Mesenteric fat pad (tissue), 1 donor: ENCODE measurements around the gene CBLL2. TPM values are rescaled to one million over a fixed set of nuclear protein-coding genes. Genes with fewer than 3 reads are reported as not detected.
"Not testable (repeated sequence)": the region's sequence is repeated elsewhere in the genome, so short reads cannot be mapped to it uniquely, and the experiment has no call there.

Source experiments
- DNase-seq: peaks from one replicate; pipeline ENCODE4 v3.0.0-alpha.2; 2020; ENCODE audit warnings: low spot score
- long read RNA-seq: library from polyadenylated mRNA; unstranded; transcript quantifications from one replicate; pipeline ENCODE4 v2.0.0, GENCODE V29; 2020
- total RNA-seq: library from RNA; stranded (reverse); fragmentation: NEBNext Ultra II Directional; extraction: Animal tissue kit (Norgen Biotek cat#: 25700); gene quantifications from one replicate; pipeline ENCODE4 v1.2.1, GENCODE V29; 2021
- donor health status: DM: yes; HTN: yes; CAD: no.

Gene CBLL2, protein sequence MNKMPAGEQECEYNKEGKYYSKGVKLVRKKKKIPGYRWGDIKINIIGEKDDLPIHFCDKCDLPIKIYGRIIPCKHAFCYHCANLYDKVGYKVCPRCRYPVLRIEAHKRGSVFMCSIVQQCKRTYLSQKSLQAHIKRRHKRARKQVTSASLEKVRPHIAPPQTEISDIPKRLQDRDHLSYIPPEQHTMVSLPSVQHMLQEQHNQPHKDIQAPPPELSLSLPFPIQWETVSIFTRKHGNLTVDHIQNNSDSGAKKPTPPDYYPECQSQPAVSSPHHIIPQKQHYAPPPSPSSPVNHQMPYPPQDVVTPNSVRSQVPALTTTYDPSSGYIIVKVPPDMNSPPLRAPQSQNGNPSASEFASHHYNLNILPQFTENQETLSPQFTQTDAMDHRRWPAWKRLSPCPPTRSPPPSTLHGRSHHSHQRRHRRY
- not detected for total RNA-seq
- long read RNA-seq = 0 reads

DNA sequence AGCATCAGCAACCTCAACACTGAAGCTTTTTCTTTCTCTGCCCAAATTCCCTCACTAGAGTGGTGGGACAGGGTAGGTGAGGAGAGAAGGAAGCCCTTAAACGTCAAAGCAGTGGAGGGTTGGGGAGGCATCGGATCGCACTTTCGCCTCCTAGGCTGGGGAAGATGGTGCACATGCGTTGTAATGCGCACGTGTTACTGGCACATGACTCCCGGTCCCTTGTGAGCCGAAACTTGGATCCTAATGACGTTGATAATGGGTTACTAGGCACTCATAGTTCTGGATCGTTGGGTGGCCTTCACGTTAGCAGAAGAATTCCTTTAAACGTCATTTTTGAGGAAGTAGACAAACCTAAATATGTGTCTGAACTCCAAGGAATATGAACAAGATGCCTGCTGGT, at the start of gene CBLL2:
TSS of gene CBLL2 (plus strand) at position 301 of the 400 bp plus-strand sequence. CDS start at position 380, 79 bp downstream.
- no peak for DNase-seq

DNA sequence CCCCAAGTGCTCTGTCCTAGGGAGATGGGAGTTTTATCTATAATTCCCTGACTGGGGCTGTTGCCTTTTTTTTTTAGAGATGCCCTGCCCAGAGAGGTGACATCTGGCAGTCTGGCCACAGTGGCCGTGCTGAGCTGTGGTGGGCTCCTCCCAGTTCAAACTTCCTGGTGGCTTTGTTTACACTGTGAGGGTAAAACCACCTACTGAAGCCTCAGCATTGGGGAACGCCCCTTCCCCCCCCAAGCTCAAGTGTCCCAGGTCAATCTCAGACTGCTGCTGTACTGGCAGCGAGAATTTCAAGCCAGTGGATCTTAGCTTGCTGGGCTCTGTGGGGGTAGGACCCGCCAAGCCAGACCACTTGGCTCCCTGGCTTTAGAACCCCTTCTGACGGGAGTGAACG, 38.3 kb upstream of the CBLL2 start:
- DNase-seq = no peak

DNA sequence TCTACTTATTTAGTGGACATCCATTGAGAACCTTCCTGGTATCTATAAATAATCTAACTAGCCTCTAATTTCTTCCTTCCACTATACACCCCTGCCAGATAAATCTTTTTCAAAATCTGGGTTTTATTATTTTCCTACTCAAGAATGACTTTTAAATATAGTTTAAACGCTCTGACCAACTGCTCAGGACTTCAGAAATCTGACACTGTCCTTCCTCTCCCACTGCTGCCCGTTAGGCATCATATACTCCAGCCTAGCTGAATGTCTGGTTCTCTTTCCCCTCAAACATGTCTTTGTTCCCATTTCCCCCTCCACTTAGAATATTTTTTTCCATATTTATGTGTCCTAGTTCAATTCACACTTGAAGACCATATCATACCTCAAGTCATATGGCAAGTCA, 35.2 kb upstream of the CBLL2 start:
- DNase-seq = no peak

DNA sequence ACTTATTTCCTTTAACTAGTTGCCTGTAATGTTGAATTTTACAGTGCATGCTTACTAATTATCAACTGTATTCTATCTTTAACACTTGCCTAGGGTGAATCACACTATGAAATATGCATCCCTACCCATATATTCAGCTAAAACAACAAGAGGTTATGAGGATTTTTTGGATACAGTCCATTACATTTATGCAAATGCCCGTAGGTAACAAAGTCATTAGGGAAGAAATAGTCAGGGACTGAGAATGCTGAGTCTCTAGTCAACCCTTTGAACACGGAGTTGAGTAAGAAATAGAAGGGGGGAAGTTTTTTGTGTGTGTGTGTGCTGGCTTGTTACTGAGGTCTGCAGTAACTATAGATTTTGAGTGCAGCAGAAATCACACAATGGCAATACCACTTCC, 26.1 kb upstream of the CBLL2 start:
- no peak for DNase-seq

DNA sequence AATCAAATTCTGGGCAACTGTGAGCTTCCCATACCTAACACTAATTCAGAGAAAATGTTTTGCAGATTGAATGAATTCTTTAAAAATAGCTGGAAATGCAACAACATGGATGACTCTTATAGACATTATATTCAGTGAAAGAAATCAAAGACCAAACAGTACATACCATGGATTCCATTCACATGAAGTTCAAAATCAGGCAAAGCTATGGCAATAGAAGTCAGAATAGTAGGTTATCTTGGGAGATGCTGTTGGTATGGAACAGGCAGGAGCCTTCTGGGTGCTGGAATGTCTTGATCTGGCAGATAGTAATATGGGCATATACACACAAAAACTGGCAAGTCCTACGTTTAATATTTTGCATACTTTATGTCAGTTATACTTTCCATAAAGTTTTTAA, 25.5 kb upstream of the CBLL2 start:
- DNase-seq = no peak

DNA sequence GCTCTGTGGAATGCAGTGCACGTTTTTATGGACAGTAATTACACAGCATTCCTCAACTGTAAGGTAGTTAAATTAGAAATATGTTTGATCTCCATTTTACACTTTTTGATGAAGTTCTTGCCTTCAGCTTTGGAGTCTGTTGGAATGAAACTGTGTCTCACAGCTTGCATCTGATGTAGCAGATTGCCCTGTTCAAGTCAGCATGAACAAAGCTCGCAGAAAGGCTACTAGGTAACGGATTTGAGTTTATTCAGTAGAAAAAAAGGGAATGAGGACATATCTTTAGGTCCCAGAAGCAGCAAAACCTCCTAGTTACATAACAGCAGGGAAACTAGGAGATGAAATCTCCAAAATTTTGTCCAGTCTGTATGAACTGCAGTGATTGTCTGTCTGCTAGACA, 24.3 kb upstream of the CBLL2 start:
- DNase-seq = no peak

DNA sequence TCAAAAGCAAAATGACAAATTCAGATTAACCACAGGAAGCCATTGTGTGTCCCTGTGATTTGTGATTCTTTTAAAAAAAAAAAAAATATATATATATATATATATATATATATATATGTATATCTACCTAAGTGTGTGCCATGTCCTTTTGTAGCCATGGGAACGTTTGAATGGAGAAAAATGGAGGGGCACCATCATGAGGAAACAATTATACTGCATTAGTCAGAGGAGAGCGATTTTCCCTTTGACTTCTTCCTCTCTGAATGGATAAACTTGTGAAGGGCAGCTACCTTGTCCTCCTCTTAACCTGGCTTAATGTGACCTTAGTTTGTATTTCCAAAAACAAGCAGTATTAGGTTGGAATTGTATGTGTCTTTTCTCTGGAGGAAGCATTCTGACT, 23.3 kb upstream of the CBLL2 start:
- DNase-seq = no peak

DNA sequence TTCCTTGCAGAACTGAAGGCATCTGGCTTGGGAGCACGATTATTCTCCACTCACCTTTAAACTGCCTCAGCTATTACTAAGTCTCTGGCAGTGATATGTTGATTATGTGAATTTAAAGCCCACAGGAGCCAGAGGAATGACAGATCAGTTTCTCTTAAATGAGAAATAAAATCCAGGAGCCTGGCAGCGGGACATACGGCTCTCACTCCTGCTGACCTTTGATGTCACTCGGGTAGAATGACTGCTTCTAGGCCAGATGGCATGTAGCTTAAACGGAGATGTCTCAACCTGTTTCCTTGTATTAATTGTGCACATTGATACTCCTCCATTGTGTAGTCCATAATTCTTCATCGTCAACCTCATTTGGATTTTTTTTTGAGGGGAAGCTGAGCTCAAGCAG, 4.0 kb upstream of the CBLL2 start:
- DNase-seq = no peak

DNA sequence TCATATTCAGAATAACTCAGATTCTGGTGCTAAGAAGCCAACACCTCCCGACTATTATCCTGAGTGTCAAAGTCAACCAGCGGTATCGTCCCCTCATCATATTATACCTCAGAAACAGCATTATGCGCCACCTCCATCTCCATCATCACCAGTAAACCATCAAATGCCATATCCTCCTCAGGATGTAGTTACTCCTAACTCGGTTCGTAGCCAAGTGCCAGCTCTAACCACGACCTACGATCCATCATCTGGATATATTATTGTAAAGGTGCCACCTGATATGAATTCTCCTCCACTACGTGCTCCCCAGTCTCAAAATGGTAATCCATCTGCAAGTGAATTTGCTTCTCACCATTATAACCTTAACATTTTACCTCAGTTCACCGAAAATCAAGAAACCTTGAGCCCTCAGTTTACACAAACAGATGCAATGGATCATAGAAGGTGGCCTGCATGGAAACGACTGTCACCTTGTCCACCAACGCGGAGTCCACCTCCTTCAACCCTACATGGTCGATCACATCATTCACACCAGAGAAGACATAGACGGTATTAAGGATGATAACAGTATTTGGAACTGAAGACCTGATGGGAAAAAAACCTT, 1.1 kb downstream of the CBLL2 start:
- no peak for DNase-seq

DNA sequence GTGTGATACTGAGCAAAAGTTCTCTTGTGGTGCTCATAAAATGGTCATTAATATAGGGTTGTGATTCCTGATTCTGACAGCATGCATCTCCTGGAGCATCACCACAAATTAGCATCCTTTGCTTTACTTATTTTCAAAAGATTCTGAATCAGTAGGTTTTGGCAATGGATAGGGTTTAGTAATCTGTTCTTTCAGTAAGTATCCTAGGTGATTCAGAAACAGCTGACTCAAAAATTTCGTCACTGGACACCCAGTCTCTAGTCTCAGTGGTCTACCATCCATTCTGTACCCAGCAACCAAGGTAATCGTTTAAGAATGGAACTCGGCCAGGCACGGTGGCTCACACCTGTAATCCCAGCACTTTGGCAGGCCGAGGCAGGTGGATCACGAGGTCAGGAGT, 4.1 kb downstream of the CBLL2 start:
- no peak for DNase-seq

DNA sequence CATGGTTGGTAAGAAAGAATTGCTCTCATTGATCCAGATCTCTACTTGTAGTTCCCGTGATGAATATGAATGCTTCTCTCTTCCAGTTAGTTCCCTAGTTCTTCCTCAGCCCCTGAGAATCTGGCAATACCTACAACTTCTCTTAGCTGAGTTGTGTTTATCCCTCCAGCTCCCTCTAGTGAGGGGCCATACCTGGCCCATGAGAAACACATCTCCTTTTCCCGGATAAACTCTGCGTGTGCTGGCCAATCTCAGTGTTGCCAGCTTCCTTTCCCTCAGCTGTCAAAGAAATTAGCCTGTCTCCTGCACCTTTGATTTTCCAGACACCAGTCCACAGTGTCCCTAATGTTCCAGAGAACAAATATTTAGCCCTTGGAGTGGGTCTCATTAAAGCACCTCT, 5.7 kb downstream of the CBLL2 start:
- DNase-seq = no peak

DNA sequence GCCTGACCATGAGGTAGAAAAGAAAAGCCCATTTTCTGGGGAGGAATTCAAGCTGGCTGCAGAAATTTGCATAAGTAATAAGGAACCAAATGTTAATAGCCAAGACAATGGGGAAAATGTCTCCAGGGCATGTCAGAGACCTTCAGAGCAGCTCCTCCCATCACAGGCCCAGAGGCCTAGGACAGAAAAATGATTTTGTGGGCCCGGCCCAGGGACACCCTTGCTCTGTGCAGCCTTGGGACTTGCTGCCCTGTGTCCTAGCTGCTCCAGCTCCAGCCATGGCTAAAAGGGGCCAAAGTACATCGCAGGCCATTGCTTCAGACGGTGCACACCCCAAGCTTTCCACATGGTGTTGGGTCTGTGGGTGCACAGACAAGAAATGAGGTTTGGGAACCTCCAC, 16.5 kb downstream of the CBLL2 start:
- DNase-seq = not testable (repeated sequence)

DNA sequence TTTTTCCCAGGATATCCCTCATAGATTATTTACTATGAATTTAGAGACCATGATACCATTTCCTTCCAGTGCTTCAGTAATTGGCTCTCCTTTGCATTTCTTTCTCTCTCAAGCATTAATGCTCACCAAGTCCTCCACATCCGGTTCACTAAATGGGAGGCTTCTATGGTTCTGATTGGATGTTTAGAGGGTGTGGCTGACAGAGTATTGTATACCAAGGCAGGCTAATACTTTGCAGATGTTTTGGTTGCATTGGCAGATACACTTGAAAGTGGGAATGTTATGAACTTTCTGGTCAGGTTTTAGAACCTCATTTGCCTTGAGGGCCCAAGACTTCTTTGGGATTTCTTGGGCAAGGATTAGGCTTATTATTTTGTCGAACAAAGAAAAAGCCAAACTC, 24.2 kb downstream of the CBLL2 start:
- DNase-seq = no peak

DNA sequence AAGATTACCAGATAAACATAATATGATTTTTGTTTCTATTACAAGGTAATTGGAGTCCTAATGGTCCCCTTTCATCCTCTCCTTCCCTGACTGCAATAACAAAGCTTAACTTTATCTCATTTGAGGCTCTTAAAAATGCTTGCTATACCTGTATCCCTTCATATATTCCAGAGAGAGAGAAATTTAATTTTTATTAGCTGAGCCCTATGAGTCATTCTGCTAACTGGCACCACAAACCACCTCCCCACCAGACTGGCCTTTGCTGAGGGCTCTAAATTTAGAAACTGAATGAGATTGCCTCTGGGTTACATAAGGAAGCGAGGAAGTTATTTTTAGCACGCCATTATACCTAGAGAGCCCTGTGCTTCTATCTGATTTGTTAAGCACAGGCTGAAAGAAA, 27.4 kb downstream of the CBLL2 start:
- no peak for DNase-seq

DNA sequence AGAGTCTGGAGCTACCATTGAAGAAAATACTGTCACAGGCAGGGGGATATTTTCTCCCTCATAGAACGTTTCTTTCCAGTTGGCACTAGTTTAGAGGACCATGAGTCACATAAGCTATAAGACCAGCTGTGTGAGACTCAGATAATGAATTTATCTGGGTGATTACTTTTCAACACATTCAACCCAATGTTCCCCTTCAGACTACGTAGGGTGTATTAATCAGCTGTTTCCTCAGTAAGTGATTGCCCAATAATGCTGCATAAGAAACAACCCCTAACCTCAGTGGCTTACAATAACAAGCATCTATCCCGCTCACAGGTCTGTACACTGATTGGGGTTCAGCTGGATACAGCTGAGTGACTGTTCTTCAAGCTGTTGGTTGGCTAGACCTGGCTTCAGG, 38.1 kb downstream of the CBLL2 start:
- DNase-seq = no peak

DNA sequence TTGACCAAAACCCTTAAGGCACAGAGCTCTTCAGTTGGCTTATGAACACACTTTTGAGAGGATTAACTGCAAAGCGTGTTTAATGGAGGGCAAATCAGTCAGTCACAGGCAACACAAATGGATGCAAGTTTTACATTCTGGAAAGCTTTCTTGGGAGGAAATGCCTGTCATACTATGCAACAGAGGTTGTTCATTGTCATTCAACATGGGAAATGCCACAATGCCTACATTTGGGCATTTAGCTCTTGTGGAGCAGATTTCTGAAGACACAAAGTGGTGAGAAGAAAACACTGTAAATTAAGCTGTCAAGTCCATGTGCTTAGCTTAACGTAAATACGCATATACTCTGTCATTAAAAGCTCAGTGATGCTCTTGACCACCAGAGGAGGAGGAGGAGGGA, 41.1 kb downstream of the CBLL2 start:
- no peak for DNase-seq

DNA sequence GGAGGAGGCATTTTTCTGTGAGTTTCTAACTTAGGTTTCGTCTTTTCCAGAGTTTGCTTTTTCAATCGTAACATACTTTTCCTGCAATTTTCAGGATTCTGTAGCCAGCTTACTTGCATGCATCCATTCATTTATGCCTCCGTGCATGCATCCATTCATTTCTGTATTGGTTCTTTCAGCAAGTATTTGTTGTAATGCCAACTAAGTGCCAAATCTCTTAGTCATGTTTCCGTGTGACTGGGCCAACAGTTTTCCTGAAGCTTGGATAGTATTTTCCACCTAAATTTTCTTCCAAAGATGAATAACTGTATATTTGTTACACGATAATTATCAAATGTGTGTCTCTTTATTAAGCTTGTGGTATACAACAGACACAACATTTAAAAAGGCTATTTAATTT, 41.5 kb downstream of the CBLL2 start:
- DNase-seq = no peak

DNA sequence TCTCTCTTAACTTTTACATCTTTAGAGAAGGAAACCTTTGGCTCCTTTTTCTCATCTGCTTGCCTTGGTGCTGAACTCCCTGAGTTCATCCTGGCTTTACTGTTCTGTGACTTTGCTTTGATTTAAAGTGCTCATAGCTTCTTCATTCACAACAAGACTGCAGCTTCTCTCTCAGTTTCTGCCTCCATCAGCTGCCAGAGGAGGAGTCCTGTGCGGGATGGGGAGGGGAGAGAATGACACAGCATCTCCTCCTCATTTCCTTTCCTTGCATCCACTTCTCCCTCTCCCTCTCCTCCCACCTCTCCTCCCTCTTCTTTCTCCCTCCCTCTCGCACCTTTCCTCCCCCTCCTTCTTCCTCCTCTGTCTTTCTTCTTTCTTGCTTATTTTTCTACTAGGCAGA, 42.0 kb downstream of the CBLL2 start:
- DNase-seq = no peak

DNA sequence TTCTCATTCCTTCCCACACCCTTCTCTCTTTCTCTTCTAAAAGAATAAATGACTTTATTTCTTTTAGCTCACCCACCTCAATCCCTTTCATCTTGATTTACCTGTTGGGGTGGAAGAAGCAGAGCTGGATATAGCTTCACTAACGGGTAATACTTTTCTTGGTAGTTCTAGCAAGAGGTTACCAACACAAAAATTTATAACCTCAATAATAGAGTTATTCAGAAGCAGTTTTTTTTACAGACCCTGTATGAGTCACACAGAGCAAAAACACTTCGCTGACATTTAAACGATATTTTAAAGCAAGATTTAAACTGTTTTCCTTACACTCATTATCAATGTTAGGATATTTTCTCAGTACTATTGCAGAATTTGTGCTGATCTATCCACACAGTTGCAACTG, 42.4 kb downstream of the CBLL2 start:
- DNase-seq = no peak

DNA sequence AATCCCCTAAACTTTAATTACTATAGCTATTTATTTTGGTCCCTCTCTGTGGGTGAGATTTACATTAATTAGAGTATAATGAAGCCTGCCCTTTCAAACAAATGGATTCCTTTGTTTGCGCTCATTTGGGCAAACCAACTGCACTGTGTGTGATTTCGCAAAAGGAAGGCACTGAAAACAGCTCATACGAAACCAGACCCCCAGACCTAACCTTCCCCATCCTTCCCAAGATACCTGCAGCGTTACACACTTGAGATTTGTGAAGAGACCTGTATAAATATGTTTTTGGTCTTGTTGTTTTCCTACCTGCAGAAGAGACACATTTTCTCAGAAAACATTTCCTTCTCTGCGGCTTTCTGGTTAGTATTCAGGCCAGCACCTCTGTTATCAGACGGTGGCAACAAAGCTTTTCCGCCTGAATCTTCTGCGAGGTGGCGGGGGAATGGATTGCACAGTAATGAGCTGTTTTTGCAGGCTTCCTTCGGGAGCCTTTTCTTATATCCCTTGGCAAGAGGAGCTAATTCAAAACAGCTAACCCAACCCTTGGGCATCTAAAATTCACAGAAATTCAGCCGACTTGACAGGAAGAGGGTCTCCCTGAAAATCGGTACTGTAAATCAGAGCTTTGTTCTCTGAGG, 47.6 kb downstream of the CBLL2 start:
- no peak for DNase-seq

DNA sequence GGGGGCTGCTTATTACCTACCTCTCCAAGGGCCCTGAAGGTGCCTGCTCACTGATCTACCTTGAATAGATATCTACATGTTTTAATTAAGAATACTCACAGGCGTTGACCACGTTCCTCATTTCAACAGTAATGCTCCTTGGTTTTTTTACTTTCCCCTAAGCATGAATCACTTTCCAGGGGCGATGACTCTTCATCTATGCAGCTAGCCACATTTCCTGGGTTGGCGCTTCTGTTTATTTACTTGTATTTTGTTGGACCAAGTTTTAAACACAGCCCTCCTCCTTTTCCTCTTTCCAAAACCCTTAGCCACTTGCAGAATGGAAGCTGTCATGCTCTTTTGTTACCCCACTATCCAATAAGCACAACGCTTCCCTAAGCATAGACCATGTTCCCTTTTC, 50.8 kb downstream of the CBLL2 start:
- DNase-seq = no peak
